AG09319 (cell line): ENCODE results near the gene MOAP1.

Source experiments
- DNase-seq: peaks from one replicate; pipeline ENCODE4 v3.0.0-alpha.2; 2010; ENCODE audit warnings: low read depth; ENCODE audit errors: extremely low read depth
- CTCF ChIP-seq: IDR thresholded peaks from 2 replicates; pipeline ENCODE4 v1.5.1; 2011; ENCODE audit warnings: low read depth, mild to moderate bottlenecking, inconsistent platforms, low read length, moderate library complexity

The MOAP1 gene

GRCh38 chr14:93220509-93220908 lies 35.8 kb upstream of the MOAP1 start:
- no peak for TF ChIP-seq CTCF

GRCh38 chr14:93219103-93219726 lies 34.5 kb upstream of the MOAP1 start:
- no peak for DNase-seq
- TF ChIP-seq CTCF: peak; percentile 57

More at GRCh38 chr14:93220509-93220908, 35.8 kb upstream of the MOAP1 start:
- DNase-seq: no peak

- TF ChIP-seq CTCF: no peak
- DNase-seq: no peak
Observed at GRCh38 chr14:93214598-93214997, 29.9 kb upstream of the MOAP1 start.

GRCh38 chr14:93212432-93212831 lies 27.7 kb upstream of the MOAP1 start:
- no peak for TF ChIP-seq CTCF
- DNase-seq: no peak

GRCh38 chr14:93207468-93208308 lies 23.0 kb upstream of the MOAP1 start:
- no peak for DNase-seq
- peak; percentile 51 for TF ChIP-seq CTCF

- peak; percentile 31 for TF ChIP-seq CTCF
- peak; percentile 89 for DNase-seq
Observed at GRCh38 chr14:93206793-93207467, 22.2 kb upstream of the MOAP1 start, which contains the start of the genes GON7 and UBR7. TSS of gene GON7 (minus strand) at chr14:93207065. CDS start at chr14:93207037, 28 bp downstream. TSS of gene UBR7 (plus strand) at chr14:93207256. CDS start at chr14:93207292, 36 bp downstream.

GRCh38 chr14:93201155-93201704 lies 16.5 kb upstream of the MOAP1 start:
- TF ChIP-seq CTCF: no peak

More at GRCh38 chr14:93201155-93201704, 16.5 kb upstream of the MOAP1 start:
- DNase-seq: no peak
